Measurements from ENCODE around the gene SGSM2.

- TF ChIP-seq CTCF (IDR thresholded peaks at IDR 0.05; ENCODE audit: poor library complexity, severe bottlenecking) (no peak), REST (IDR thresholded peaks at IDR 0.05; ENCODE audit: borderline replicate concordance) (no peak), EZH2 (IDR thresholded peaks at IDR 0.05; ENCODE audit: borderline replicate concordance, insufficient read depth, low read length, poor library complexity, severe bottlenecking) (no peak), RAD21 (conservative IDR thresholded peaks at IDR 0.05) (no peak)
These were observed 27.4 kb downstream of the SGSM2 start for GRCh38 chr17:2364763-2365116.
